ENCODE data around the gene LENG1. TPM values are rescaled to one million over a fixed set of nuclear protein-coding genes. Genes with fewer than 3 reads are reported as not detected.

The LENG1 gene
- total RNA-seq, 4 donors from 2014 or later, result 3.7 to 52.8 (median 23.8) TPM

- Histone ChIP-seq H3K36me3 (no peaks in the 10 kb centered on the region), H3K4me3 (peak overlapping the region; percentile 59 to 63), H3K4me1 (peaks cover 0 to 17% of the 10 kb centered on the region in 2 donors), H3K27me3 (no peaks in the 10 kb centered on the region), H3K27ac (peak overlapping the region; percentile 98), H3K9me3 (no peaks in the 10 kb centered on the region)
- TF ChIP-seq POLR2A (IDR thresholded peaks at IDR 0.05), result no peak
- TF ChIP-seq, protein P1, sequence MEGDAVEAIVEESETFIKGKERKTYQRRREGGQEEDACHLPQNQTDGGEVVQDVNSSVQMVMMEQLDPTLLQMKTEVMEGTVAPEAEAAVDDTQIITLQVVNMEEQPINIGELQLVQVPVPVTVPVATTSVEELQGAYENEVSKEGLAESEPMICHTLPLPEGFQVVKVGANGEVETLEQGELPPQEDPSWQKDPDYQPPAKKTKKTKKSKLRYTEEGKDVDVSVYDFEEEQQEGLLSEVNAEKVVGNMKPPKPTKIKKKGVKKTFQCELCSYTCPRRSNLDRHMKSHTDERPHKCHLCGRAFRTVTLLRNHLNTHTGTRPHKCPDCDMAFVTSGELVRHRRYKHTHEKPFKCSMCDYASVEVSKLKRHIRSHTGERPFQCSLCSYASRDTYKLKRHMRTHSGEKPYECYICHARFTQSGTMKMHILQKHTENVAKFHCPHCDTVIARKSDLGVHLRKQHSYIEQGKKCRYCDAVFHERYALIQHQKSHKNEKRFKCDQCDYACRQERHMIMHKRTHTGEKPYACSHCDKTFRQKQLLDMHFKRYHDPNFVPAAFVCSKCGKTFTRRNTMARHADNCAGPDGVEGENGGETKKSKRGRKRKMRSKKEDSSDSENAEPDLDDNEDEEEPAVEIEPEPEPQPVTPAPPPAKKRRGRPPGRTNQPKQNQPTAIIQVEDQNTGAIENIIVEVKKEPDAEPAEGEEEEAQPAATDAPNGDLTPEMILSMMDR (IDR thresholded peaks at IDR 0.05), result no peak
- intact Hi-C loops (cut with DNase I; ENCODE audit: low total_unique reads), result loop anchor here (5.0 kb wide), 1 partner anchor 315 kb away; no protein-coding TSS in a partner anchor
- DNase-seq, result no peak
Measured at GRCh38 chr19:54191811-54192453, 32.4 kb upstream of the LENG1 start.

DNA sequence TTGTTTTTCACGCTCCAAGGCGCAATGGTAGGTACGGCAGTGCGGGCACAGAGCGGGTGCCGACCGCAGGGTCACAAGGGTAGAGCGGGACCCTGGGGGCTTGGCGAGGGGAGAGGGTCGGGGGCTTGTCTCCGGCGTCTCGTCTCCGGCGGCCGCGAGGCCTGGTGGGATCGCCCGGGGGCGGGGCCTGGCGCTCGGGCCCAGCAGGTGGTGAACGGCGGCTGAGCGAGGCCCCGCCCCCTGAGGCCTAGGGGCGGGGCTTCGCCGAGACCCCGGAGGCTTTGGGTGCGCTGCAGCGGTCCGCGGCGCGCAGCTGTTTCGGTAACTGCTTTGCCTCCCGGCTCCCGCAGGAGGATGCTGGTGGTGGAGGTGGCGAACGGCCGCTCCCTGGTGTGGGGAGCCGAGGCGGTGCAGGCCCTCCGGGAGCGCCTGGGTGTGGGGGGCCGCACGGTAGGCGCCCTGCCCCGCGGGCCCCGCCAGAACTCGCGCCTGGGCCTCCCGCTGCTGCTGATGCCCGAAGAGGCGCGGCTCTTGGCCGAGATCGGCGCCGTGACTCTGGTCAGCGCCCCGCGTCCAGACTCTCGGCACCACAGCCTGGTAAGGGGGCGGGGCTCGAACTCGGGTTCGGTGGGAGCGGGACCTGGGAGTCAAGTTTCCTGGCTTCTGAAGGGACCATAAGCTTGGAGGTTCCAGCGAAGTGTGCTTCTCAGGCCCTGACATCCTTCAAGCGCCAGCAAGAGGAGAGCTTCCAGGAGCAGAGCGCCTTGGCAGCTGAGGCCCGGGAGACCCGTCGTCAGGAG is 31.7 kb upstream of the LENG1 start, which contains the start of gene TSEN34:
Gene TSEN34, plus strand, starts transcription at position 298 of the 800 bp plus-strand sequence. Its CDS starts 57 bp downstream, at position 355.
- TF ChIP-seq POLR2A (IDR thresholded peaks at IDR 0.05), result peak; percentile 52 to 74
- TF ChIP-seq, protein P1 (IDR thresholded peaks at IDR 0.05), result no peak
- peak within 1 kb of the TSS; percentile 98 for H3K27ac ChIP-seq
- no peaks in the 10 kb centered on the region for H3K36me3 ChIP-seq
- peak within 1 kb of the TSS; percentile 59 to 63 for H3K4me3 ChIP-seq
- no peaks in the 10 kb centered on the region for H3K27me3 ChIP-seq
- peaks cover 0 to 17% of the 10 kb centered on the region in 2 donors for H3K4me1 ChIP-seq
- peak in 1 of 2 donors; percentile 52 for DNase-seq
- no peaks in the 10 kb centered on the region for H3K9me3 ChIP-seq
- intact Hi-C loops (cut with DNase I; ENCODE audit: low total_unique reads), result loop anchor here (5.0 kb wide), 1 partner anchor 314 kb away; no protein-coding TSS in a partner anchor

DNA sequence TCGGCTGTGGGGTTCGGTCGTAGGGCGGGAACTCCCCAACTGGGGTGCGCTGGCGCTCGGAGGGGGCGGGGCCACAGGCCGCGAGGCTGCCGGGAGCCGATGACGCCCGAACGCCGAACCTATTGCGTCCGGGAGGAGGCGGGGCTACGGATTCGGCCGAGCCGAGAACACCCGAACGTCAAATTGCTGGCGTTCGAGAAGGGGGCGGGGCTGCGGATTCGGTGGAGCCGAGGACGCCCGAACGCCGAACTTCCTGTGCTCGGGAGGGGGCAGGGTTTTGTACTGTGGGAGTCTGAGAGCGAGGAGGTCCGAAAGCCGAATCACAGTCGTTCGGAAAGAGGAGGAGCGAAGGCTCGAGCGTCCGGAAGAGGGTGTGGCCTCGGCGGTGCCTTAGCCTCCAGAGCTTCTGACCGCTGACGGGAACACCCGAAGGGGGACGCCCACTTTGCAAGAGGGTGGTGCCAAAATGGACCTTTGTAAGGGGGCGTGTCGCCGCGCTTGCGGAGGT is 31.0 kb upstream of the LENG1 start:
- no peaks in the 10 kb centered on the region for H3K27me3 ChIP-seq
- peaks cover 0 to 17% of the 10 kb centered on the region in 2 donors for H3K4me1 ChIP-seq
- no peaks in the 10 kb centered on the region for H3K9me3 ChIP-seq
- peak; percentile 100 for DNase-seq
- H3K27ac ChIP-seq, result peak overlapping the region; percentile 98
- H3K36me3 ChIP-seq, result no peaks in the 10 kb centered on the region
- intact Hi-C loops (cut with DNase I; ENCODE audit: low total_unique reads), result loop anchor here (5.0 kb wide), 1 partner anchor 313 kb away; no protein-coding TSS in a partner anchor
- H3K4me3 ChIP-seq, result peak overlapping the region; percentile 59 to 63
- TF ChIP-seq, protein P1 (IDR thresholded peaks at IDR 0.05), result peak in 1 of 4 experiments; percentile 3
- peak in 1 of 2 donors; percentile 35 for TF ChIP-seq POLR2A (IDR thresholded peaks at IDR 0.05)

GRCh38 chr19:54189735-54190502 is 30.4 kb upstream of the LENG1 start:
- Histone ChIP-seq H3K4me3 (peak overlapping the region; percentile 59 to 63), H3K27ac (peak overlapping the region; percentile 98), H3K27me3 (no peaks in the 10 kb centered on the region), H3K4me1 (peaks cover 0 to 17% of the 10 kb centered on the region in 2 donors), H3K9me3 (no peaks in the 10 kb centered on the region), H3K36me3 (no peaks in the 10 kb centered on the region)
- intact Hi-C loops (cut with DNase I; ENCODE audit: low total_unique reads), result loop anchor here (5.0 kb wide), 1 partner anchor 313 kb away; no protein-coding TSS in a partner anchor
- peak; percentile 100 for DNase-seq
- TF ChIP-seq, protein P1 (IDR thresholded peaks at IDR 0.05), result no peak
- TF ChIP-seq POLR2A (IDR thresholded peaks at IDR 0.05), result peak in 1 of 2 donors; percentile 88

Data from uterus (tissue), 4 donors.